ENCODE data around the gene KLF5.
A peak's percentile ranks its signal among the peaks of the same experiment; 100 is the strongest.

The KLF5 gene

DNA sequence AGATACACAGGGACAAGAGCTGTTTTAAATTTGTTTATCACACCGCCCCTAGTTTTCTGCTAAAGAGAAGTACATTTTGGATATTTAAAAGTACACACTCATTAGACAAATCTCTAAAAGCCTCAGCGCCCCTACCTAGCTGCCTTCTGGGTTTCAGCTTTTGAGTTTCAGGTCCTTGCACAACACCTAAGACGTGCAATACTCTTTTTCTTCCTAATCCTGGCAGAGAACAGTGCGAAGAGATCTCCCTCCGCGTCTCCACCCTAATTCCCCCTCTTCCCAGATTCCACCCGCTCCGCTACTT is 421 bp upstream of the KLF5 start:
- TF ChIP-seq, protein P1, sequence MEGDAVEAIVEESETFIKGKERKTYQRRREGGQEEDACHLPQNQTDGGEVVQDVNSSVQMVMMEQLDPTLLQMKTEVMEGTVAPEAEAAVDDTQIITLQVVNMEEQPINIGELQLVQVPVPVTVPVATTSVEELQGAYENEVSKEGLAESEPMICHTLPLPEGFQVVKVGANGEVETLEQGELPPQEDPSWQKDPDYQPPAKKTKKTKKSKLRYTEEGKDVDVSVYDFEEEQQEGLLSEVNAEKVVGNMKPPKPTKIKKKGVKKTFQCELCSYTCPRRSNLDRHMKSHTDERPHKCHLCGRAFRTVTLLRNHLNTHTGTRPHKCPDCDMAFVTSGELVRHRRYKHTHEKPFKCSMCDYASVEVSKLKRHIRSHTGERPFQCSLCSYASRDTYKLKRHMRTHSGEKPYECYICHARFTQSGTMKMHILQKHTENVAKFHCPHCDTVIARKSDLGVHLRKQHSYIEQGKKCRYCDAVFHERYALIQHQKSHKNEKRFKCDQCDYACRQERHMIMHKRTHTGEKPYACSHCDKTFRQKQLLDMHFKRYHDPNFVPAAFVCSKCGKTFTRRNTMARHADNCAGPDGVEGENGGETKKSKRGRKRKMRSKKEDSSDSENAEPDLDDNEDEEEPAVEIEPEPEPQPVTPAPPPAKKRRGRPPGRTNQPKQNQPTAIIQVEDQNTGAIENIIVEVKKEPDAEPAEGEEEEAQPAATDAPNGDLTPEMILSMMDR (IDR thresholded peaks at IDR 0.05; ENCODE audit: low read depth, low read length), result no peak
- DNase-seq (ENCODE audit: low read depth in 2 of 2), result no peak
- peak overlapping the region; percentile 43 to 57 for H3K4me3 ChIP-seq (replicated peaks in 1 of 2; ENCODE audit: low read depth in 2 of 2, low read length in 2 of 2)

DNA sequence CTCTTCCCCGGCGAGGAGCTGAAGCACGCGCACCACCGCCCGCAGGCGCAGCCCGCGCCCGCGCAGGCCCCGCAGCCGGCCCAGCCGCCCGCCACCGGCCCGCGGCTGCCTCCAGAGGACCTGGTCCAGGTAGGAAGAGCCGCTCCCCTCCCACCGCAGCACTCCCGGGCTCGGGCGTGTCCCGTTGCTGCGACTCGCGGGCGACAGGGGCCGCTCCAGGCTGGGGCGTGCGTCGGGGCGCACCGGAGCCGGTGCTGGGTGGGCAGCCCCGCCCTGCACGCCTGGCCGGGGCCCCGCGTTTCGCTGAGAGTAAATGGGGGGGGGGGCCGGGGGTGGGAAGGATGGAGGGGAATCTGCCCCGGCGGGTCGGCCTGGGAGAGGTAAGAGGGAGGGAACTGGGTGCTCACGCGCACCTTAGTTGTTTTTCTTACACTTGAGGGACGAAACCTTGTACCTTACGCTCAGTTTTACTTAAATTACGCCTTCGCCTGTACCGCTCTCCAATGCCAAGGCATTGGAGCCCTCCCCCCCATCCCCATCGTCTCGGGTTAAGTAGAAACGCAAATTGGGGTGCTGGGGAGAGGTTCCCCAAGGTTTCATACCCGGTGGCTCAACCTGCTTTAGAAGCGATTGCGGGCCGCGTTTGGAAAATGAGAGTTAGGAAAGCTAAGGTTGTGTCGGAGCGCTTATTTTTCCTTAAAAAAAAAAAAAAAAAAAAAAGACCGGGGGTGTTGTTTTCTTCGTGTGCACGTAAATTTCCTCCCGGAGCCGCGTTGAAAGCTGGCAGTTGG is 850 bp downstream of the KLF5 start:
- H3K4me3 ChIP-seq (replicated peaks in 1 of 2; ENCODE audit: low read depth in 2 of 2, low read length in 2 of 2), result peak overlapping the region; percentile 76 to 78
- peak in 1 of 2 donors; percentile 23 for DNase-seq (ENCODE audit: low read depth in 2 of 2)
- TF ChIP-seq, protein P1 (IDR thresholded peaks at IDR 0.05; ENCODE audit: low read depth, low read length), result no peak

DNA sequence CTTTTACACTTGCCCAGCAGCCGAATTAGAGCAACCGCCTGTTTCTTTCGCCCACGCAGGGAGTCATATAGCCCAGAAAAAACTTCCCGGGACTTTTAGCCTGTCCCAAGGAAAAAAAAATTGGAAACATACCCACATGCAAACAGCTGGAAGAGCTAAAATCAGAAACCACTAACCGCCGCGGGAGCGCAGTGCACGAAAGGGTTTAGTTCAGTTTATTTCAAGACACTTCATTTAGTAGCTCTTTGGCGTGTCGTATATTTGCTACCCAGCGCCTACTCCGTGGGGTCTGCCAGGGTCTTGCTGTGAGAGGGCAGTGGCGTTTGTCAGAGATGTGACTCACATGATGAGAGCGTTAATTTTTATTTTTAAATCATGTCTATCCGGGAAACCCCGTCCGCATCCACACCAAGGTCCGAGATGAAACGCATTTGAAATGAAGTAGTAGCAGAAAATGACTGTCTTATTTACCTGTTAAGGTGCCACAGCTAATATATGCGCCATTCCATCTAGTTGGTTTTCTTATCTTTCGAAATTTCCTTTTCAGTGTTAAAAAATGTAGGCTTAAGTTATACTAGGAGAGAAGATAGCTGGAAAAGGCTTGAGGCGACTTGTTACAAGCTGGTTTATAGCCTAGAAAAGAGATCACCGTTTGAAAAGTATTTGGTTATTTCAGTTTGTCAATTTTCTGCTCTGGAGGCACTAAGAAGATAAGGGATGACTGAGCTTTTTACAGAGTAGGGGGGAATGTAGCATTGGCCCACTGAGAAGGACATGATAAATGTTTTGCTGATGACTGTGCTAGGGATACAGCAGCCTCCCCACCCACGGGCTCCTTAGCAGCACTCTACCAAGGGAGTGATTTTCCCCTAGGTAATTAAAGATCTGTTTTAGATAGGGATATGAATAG is 1.7 kb downstream of the KLF5 start:
- peak; percentile 62 to 75 for DNase-seq (ENCODE audit: low read depth in 2 of 2)
- TF ChIP-seq, protein P1 (IDR thresholded peaks at IDR 0.05; ENCODE audit: low read depth, low read length), result no peak
- H3K4me3 ChIP-seq (replicated peaks in 1 of 2; ENCODE audit: low read depth in 2 of 2, low read length in 2 of 2), result peak overlapping the region; percentile 76 to 78

DNA sequence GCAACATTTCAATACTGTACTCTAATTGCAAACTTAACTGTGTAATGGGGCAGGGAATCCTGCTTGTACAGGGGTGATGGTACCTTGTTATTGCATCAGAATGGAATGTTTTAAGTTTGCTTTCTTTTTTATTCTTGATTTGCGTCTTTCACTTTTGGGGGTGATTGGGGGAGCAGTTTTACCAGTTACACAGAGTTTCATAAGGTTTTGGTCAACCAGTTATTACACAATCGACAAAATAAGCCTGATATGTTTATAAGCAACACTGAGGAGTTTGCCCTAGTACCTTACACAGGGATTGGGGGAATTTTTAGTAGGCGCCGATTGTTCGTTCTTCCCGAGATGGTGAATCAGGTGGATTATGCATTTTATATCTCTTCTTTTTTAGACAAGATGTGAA is 2.7 kb downstream of the KLF5 start:
- peak overlapping the region in 1 of 2 donors; percentile 16 for H3K4me3 ChIP-seq (replicated peaks in 1 of 2; ENCODE audit: low read depth in 2 of 2, low read length in 2 of 2)
- peak in 1 of 2 donors; percentile 22 for DNase-seq (ENCODE audit: low read depth in 2 of 2)
- TF ChIP-seq, protein P1 (IDR thresholded peaks at IDR 0.05; ENCODE audit: low read depth, low read length), result no peak

DNA sequence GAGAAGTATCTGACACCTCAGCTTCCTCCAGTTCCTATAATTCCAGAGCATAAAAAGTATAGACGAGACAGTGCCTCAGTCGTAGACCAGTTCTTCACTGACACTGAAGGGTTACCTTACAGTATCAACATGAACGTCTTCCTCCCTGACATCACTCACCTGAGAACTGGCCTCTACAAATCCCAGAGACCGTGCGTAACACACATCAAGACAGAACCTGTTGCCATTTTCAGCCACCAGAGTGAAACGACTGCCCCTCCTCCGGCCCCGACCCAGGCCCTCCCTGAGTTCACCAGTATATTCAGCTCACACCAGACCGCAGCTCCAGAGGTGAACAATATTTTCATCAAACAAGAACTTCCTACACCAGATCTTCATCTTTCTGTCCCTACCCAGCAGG is 3.1 kb downstream of the KLF5 start:
- no peak overlapping the region for H3K4me3 ChIP-seq (replicated peaks in 1 of 2; ENCODE audit: low read depth in 2 of 2, low read length in 2 of 2)
- TF ChIP-seq, protein P1 (IDR thresholded peaks at IDR 0.05; ENCODE audit: low read depth, low read length), result no peak

DNA sequence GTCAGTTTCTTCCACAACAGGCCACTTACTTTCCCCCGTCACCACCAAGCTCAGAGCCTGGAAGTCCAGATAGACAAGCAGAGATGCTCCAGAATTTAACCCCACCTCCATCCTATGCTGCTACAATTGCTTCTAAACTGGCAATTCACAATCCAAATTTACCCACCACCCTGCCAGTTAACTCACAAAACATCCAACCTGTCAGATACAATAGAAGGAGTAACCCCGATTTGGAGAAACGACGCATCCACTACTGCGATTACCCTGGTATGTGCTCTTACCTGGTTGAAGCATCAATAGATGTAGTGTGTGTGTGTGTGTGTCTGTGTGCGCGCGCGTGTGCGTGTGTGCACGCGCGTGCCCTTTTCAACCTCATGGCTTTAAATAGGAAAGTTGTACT is 3.7 kb downstream of the KLF5 start:
- no peak overlapping the region for H3K4me3 ChIP-seq (replicated peaks in 1 of 2; ENCODE audit: low read depth in 2 of 2, low read length in 2 of 2)
- DNase-seq (ENCODE audit: low read depth in 2 of 2), result no peak
- TF ChIP-seq, protein P1 (IDR thresholded peaks at IDR 0.05; ENCODE audit: low read depth, low read length), result no peak

More for the DNA sequence above, 3.1 kb downstream of the KLF5 start:
- DNase-seq (ENCODE audit: low read depth in 2 of 2), result no peak

All from cardiac fibroblast (primary cell).